GM18505 (cell line): Measurements from ENCODE around the gene FAM168A.
A peak's percentile ranks its signal among the peaks of the same experiment; 100 is the strongest.

Source experiments
- ATAC-seq: cut with Tn5 transposase; IDR thresholded peaks from one replicate; pipeline ENCODE4 v1.9.1; 2021; ENCODE audit not compliant: unreplicated experiment
- POLR2A ChIP-seq: IDR thresholded peaks from 4 replicates; pipeline ENCODE4 v1.6.1; 2011; ENCODE audit warnings: borderline replicate concordance; ENCODE audit not compliant: insufficient read depth, insufficient read length; ENCODE audit errors: extremely low read depth

FAM168A gene

GRCh38 chr11:73394416-73395296 lies 203.3 kb downstream of the FAM168A start:
- ATAC-seq, result no peak
- TF ChIP-seq POLR2A, result no peak

DNA sequence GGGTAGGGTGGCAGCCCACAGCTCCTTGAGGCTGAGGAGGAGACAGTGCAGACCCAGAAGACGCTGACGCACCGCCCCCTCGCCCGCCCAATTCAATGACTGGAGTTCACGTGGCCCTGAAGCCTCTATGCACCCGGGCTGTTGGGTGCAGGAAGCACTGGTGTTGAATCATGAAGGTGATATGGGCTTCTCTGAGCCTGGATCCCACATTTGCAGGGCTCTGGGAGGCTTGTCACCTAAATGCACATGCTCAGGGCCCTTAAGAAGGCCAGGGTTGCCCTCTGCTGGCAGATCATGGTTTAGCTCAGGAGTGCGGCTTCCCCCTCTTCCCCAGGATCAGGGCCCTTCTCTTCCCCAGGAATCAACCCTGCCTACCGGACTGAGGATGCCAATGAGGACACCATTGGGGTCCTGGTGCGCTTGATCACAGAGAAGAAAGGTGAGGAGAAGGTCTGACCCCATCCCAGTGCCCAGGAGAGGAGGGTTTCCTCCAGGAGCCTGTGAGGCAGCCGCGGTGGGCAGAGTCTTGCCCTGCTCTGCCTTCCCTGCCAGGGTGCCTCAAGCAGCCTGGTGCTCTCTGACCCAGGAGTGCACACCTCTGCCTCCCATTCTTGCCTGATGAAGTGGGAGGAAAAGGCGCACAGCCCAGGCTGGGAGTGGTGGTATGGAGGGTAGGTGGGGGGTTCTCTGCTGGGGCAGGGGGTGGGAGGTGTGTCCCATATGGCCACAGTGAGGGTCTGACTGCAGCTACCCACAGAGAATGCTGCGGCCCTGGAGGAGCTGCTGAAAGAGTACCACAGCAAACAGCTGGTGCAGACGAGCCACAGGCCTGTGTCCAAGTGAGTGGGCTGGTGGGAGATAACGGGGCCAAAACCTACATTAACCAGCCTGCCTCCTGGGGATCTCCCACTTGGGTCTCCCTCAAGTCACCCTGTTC lies 204.2 kb downstream of the FAM168A start:
- ATAC-seq, result no peak
- TF ChIP-seq POLR2A, result no peak

DNA sequence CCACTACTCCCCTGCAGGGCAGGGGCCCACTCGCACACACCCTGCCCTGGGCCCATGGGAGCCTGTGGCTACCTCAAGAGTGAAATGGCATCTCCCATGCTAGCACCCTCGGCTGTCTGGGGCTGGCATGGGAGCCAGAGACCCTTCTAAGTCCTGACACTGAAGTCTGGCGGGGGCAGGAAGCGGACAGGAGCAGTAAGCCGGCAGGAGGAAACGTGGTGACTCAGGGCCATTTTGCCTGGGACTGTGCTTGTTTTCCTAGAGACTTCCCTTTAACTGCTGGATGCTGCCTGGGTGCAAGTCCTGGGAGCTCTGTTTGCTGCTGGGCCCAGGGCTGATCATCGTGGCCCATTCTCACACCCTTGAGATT lies 204.9 kb downstream of the FAM168A start:
- ATAC-seq, result no peak
- no peak for TF ChIP-seq POLR2A

GRCh38 chr11:73392108-73393010 lies 205.6 kb downstream of the FAM168A start:
- no peak for TF ChIP-seq POLR2A
- ATAC-seq, result no peak

- no peak for TF ChIP-seq POLR2A
- no peak for ATAC-seq
Observed at GRCh38 chr11:73391665-73392064, 206.2 kb downstream of the FAM168A start.

- no peak for TF ChIP-seq POLR2A
- no peak for ATAC-seq
Observed at GRCh38 chr11:73390601-73391565, 207.0 kb downstream of the FAM168A start.

- ATAC-seq, result no peak
- TF ChIP-seq POLR2A, result no peak
Observed at GRCh38 chr11:73389916-73390315, 208.0 kb downstream of the FAM168A start.

DNA sequence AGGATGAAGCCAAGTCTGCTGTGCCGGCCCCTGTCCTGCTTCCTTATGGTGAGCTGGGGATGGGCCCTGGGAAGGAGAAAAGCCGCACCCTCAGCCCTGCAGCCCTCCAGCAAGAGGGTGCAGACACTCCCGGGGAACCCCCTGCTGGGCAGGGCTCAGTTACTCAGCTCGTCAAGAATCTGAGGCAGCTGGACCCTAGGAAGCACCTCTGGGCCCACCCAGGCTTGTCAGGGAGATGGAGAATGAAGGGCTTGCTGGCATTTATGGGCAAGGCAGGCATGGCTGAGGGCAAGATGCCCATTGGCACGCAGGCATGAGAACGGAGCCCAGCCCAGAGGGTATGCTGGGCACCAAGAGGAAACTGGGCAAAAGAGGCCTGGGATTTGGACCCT lies 208.8 kb downstream of the FAM168A start:
- no peak for ATAC-seq
- TF ChIP-seq POLR2A, result no peak

GRCh38 chr11:73388265-73389133 lies 209.4 kb downstream of the FAM168A start:
- TF ChIP-seq POLR2A, result no peak
- ATAC-seq, result no peak

GRCh38 chr11:73387594-73388264 lies 210.2 kb downstream of the FAM168A start:
- ATAC-seq, result no peak

DNA sequence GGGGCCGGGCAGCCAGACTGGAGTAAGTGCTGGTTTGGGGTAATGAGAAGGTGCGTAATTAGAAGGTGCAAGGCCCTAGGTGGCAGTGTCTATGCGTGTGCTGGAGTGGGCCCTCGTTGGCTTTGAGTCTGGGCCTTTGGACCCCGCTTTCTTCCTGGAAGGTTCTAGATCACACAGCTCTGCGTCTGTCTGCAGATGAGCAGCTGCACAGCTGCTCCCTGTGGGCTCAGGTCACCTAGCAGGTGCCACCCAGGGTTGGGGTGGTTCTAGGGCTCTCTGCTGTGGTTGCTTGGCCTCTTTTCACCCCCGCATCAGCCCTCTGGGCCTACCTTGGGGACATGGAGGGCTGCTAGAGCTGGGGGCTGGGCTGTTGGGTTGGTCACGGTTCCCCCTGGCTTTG lies 211.4 kb downstream of the FAM168A start:
- peak; percentile 6 for TF ChIP-seq POLR2A
- ATAC-seq, result no peak

More at GRCh38 chr11:73387594-73388264, 210.2 kb downstream of the FAM168A start:
- no peak for TF ChIP-seq POLR2A

- peak; percentile 22 for TF ChIP-seq POLR2A
- no peak for ATAC-seq
Observed at GRCh38 chr11:73386016-73386415, 211.9 kb downstream of the FAM168A start.
